Measurements from ENCODE around the gene VSIG1. TPM values are rescaled to one million over a fixed set of nuclear protein-coding genes. Genes with fewer than 3 reads are reported as not detected.

VSIG1 gene
- total and polyA plus RNA-seq, 2 donors (not counting 1 experiment from before 2014, with no cell fraction given) = 5.4 to 8.6 TPM

- Histone ChIP-seq H2AFZ (ENCODE audit: insufficient read depth, low read depth, low read length, poor library complexity, severe bottlenecking) (no peak overlapping the region), H3K4me2 (replicated peaks; ENCODE audit: low read depth, low read length, poor library complexity, severe bottlenecking) (no peak overlapping the region), H3K79me2 (ENCODE audit: control insufficient read depth, insufficient read depth, low read length) (no peaks in the 10 kb centered on the region), H3K36me3 (replicated peaks in 1 of 2; ENCODE audit: control extremely low read depth in 1 of 2, control insufficient read depth in 1 of 2, extremely low read depth in 1 of 2, insufficient read depth in 2 of 2, low read length in 1 of 2) (no peaks in the 10 kb centered on the region), H3K27me3 (replicated peaks in 1 of 4; ENCODE audit: control extremely low read depth in 1 of 4, control insufficient read depth in 3 of 4, insufficient read depth in 4 of 4, low read length in 3 of 4) (no peaks in the 10 kb centered on the region), H3K9me3 (ENCODE audit: control extremely low read depth in 1 of 3, control insufficient read depth in 2 of 3, insufficient read depth in 1 of 3, low read length in 2 of 3) (no peaks in the 10 kb centered on the region), H3K27ac (ENCODE audit: low read length in 2 of 2) (no peak overlapping the region), H3K9ac (ENCODE audit: low read length) (no peak overlapping the region), H3K4me3 (ENCODE audit: control extremely low read depth in 1 of 5, extremely low read depth in 1 of 5, insufficient read depth in 1 of 5, low read depth in 2 of 5, low read length in 4 of 5) (no peak overlapping the region), H3K4me1 (ENCODE audit: control insufficient read depth in 2 of 2, insufficient read depth in 2 of 2, low read length in 2 of 2) (no peaks in the 10 kb centered on the region), H4K20me1 (ENCODE audit: control insufficient read depth, insufficient read depth, low read length, poor library complexity, severe bottlenecking) (no peaks in the 10 kb centered on the region)
- Mint-ChIP-seq H3K27me3 (no peaks in the 10 kb centered on the region), H3K27ac (no peak overlapping the region), H3K9me3 (ENCODE audit: insufficient read depth) (no peaks in the 10 kb centered on the region), H3K4me1 (no peaks in the 10 kb centered on the region), H3K4me3 (no peak overlapping the region)
- CTCF ChIA-PET = no interaction called here
- POLR2A ChIA-PET = no interaction called here
- no peak for DNase-seq
- TF ChIP-seq, protein P1, sequence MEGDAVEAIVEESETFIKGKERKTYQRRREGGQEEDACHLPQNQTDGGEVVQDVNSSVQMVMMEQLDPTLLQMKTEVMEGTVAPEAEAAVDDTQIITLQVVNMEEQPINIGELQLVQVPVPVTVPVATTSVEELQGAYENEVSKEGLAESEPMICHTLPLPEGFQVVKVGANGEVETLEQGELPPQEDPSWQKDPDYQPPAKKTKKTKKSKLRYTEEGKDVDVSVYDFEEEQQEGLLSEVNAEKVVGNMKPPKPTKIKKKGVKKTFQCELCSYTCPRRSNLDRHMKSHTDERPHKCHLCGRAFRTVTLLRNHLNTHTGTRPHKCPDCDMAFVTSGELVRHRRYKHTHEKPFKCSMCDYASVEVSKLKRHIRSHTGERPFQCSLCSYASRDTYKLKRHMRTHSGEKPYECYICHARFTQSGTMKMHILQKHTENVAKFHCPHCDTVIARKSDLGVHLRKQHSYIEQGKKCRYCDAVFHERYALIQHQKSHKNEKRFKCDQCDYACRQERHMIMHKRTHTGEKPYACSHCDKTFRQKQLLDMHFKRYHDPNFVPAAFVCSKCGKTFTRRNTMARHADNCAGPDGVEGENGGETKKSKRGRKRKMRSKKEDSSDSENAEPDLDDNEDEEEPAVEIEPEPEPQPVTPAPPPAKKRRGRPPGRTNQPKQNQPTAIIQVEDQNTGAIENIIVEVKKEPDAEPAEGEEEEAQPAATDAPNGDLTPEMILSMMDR (IDR thresholded peaks at IDR 0.05) = no peak
- intact Hi-C loops (cut with micrococcal nuclease) = no loop called here
- no peak for ATAC-seq (ENCODE audit: low read depth)
These were observed 10.7 kb downstream of the VSIG1 start for GRCh38 chrX:108055546-108055945.

DNA sequence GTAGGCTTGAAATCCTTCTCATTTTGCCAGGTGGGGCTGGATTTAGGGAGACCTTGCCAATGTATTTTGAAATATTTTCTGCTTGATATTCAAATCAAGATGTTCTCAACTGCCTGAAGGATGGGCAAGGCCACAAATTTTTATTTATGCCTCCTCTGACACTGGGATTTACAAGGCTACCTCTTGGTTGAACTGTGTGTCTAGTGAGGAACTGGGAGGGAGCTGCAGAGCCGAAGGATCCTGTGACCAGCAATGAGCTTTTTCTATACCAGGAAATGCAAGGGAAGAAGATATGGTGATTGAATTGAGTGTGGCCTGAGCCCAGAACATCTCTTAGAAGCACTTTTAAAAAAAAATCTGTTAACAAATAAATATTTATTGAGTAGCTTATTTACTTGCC lies 14.9 kb downstream of the VSIG1 start:
- Histone ChIP-seq H3K4me3 (ENCODE audit: control extremely low read depth in 1 of 5, extremely low read depth in 1 of 5, insufficient read depth in 1 of 5, low read depth in 2 of 5, low read length in 4 of 5) (no peak overlapping the region), H3K27ac (ENCODE audit: low read length in 2 of 2) (no peak overlapping the region), H3K9ac (ENCODE audit: low read length) (no peak overlapping the region), H3K4me1 (ENCODE audit: control insufficient read depth in 2 of 2, insufficient read depth in 2 of 2, low read length in 2 of 2) (no peaks in the 10 kb centered on the region), H2AFZ (ENCODE audit: insufficient read depth, low read depth, low read length, poor library complexity, severe bottlenecking) (no peak overlapping the region), H3K79me2 (ENCODE audit: control insufficient read depth, insufficient read depth, low read length) (no peaks in the 10 kb centered on the region), H3K36me3 (replicated peaks in 1 of 2; ENCODE audit: control extremely low read depth in 1 of 2, control insufficient read depth in 1 of 2, extremely low read depth in 1 of 2, insufficient read depth in 2 of 2, low read length in 1 of 2) (no peaks in the 10 kb centered on the region), H3K9me3 (ENCODE audit: control extremely low read depth in 1 of 3, control insufficient read depth in 2 of 3, insufficient read depth in 1 of 3, low read length in 2 of 3) (no peaks in the 10 kb centered on the region), H3K27me3 (replicated peaks in 1 of 4; ENCODE audit: control extremely low read depth in 1 of 4, control insufficient read depth in 3 of 4, insufficient read depth in 4 of 4, low read length in 3 of 4) (no peaks in the 10 kb centered on the region), H4K20me1 (ENCODE audit: control insufficient read depth, insufficient read depth, low read length, poor library complexity, severe bottlenecking) (no peaks in the 10 kb centered on the region), H3K4me2 (replicated peaks; ENCODE audit: low read depth, low read length, poor library complexity, severe bottlenecking) (no peak overlapping the region)
- Mint-ChIP-seq H3K4me3 (no peak overlapping the region), H3K9me3 (ENCODE audit: insufficient read depth) (no peaks in the 10 kb centered on the region), H3K4me1 (no peaks in the 10 kb centered on the region), H3K27ac (no peak overlapping the region), H3K27me3 (no peaks in the 10 kb centered on the region)
- TF ChIP-seq EZH2 (IDR thresholded peaks at IDR 0.05; ENCODE audit: borderline replicate concordance, insufficient read depth, low read depth, low read length, poor library complexity, severe bottlenecking) = no peak
- TF ChIP-seq, protein P1 (IDR thresholded peaks at IDR 0.05) = no peak
- DNase-seq (no peak), ATAC-seq (ENCODE audit: low read depth) (no peak)
- no CpG with 5 or more reads among the region's 1 CpG for WGBS (ENCODE audit: insufficient coverage)
- ChIA-PET POLR2A (no interaction called here), CTCF (interaction anchor here (1.3 kb wide), 1 partner anchor 13 kb away, joined by 3 read pairs; no protein-coding TSS in a partner anchor)
- intact Hi-C loops (cut with micrococcal nuclease) = no loop called here

Measured in B cell (primary cell).